ENCODE data around the gene FAM210A.

DNA sequence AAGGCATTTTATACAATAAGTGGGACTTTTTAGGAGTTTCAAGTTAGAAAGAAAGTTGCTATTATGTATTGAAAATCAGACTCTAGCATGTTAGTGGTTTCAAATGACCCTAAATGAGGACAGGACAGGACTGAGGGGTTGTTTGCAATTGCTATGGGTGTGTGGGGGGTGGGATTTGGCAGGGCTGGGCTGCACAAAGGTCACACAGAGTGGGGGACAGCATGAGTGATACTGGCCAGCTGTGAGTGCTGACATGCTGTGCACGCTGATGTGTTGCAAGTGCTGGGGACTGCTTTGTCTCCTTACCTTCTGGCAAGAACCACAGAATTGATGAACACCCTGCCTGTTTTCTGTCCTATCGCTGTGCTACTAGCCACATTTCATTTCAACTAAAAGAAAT lies 29.9 kb upstream of the FAM210A start:
- TF ChIP-seq ZNF274 (IDR thresholded peaks at IDR 0.05; ENCODE audit: low read depth, low read length) = no peak
- no peak for TF ChIP-seq YY1 (IDR thresholded peaks at IDR 0.05; ENCODE audit: insufficient read depth, insufficient read length)
- TF ChIP-seq SUZ12 (IDR thresholded peaks at IDR 0.05; ENCODE audit: extremely low read depth, insufficient read depth, insufficient read length) = no peak

Measured in NT2/D1 (cell line).